ENCODE results near the gene HCN4. TPM values are rescaled to one million over a fixed set of nuclear protein-coding genes. Genes with fewer than 3 reads are reported as not detected.

Gene HCN4
- total and polyA plus RNA-seq, 3 donors from 2014 or later: 9.1 to 17.6 (median 12.6) TPM

GRCh38 chr15:73361337-73361736 lies 7.4 kb downstream of the HCN4 start:
- intact Hi-C loops (cut with DNase I; ENCODE audit: low total_unique reads): no loop called here
- H3K27ac ChIP-seq: no peak overlapping the region
- no peaks in the 10 kb centered on the region for H3K9me3 ChIP-seq
- TF ChIP-seq POLR2A (IDR thresholded peaks at IDR 0.05): no peak
- no peak for TF ChIP-seq CTCF (IDR thresholded peaks at IDR 0.05)
- no peaks in the 10 kb centered on the region for H3K36me3 ChIP-seq (ENCODE audit: low read depth, missing control alignments)
- no peaks in the 10 kb centered on the region for H3K4me1 ChIP-seq
- H3K27me3 ChIP-seq: no peaks in the 10 kb centered on the region
- WGBS, 2 donors: 55 to 80% methylated on average over 6 to 7 of the region's 7 CpGs
- no peak overlapping the region for H3K4me3 ChIP-seq
- DNase-seq: no peak

GRCh38 chr15:73359651-73360050 lies 9.1 kb downstream of the HCN4 start:
- WGBS, 2 donors: 93 to 94% methylated on average over 4 to 5 of the region's 5 CpGs
- H3K27ac ChIP-seq: no peak overlapping the region
- peaks cover 3% of the 10 kb centered on the region for H3K4me1 ChIP-seq
- intact Hi-C loops (cut with DNase I; ENCODE audit: low total_unique reads): no loop called here
- H3K4me3 ChIP-seq: no peak overlapping the region
- H3K27me3 ChIP-seq: no peaks in the 10 kb centered on the region
- TF ChIP-seq POLR2A (IDR thresholded peaks at IDR 0.05) (no peak), CTCF (IDR thresholded peaks at IDR 0.05) (no peak)
- no peak for DNase-seq
- no peaks in the 10 kb centered on the region for H3K36me3 ChIP-seq (ENCODE audit: low read depth, missing control alignments)
- H3K9me3 ChIP-seq: no peaks in the 10 kb centered on the region

- H3K4me3 ChIP-seq: no peak overlapping the region
- H3K4me1 ChIP-seq: peaks cover 3% of the 10 kb centered on the region
- 83 to 100% methylated on average over 5 to 9 of the region's 9 CpGs for WGBS, 2 donors
- no peak overlapping the region for H3K27ac ChIP-seq
- no peaks in the 10 kb centered on the region for H3K27me3 ChIP-seq
- intact Hi-C loops (cut with DNase I; ENCODE audit: low total_unique reads): no loop called here
- H3K9me3 ChIP-seq: no peaks in the 10 kb centered on the region
- no peak for DNase-seq
- TF ChIP-seq CTCF (IDR thresholded peaks at IDR 0.05) (no peak), POLR2A (IDR thresholded peaks at IDR 0.05) (no peak)
- H3K36me3 ChIP-seq (ENCODE audit: low read depth, missing control alignments): no peaks in the 10 kb centered on the region
Observed at GRCh38 chr15:73357999-73358665, 10.6 kb downstream of the HCN4 start.

- Histone ChIP-seq H3K27me3 (no peaks in the 10 kb centered on the region), H3K9me3 (no peaks in the 10 kb centered on the region), H3K36me3 (ENCODE audit: low read depth, missing control alignments) (no peaks in the 10 kb centered on the region), H3K4me3 (no peak overlapping the region), H3K4me1 (peaks cover 3% of the 10 kb centered on the region), H3K27ac (no peak overlapping the region)
- WGBS, 2 donors: 68 to 77% methylated on average over 6 of the region's 6 CpGs
- intact Hi-C loops (cut with DNase I; ENCODE audit: low total_unique reads): no loop called here
- TF ChIP-seq POLR2A (IDR thresholded peaks at IDR 0.05) (no peak), CTCF (IDR thresholded peaks at IDR 0.05) (no peak)
- DNase-seq: no peak
Observed at GRCh38 chr15:73355612-73356265, 13.0 kb downstream of the HCN4 start.

- Histone ChIP-seq H3K4me1 (peaks cover 3% of the 10 kb centered on the region), H3K27ac (no peak overlapping the region), H3K36me3 (ENCODE audit: low read depth, missing control alignments) (no peaks in the 10 kb centered on the region), H3K27me3 (no peaks in the 10 kb centered on the region), H3K9me3 (no peaks in the 10 kb centered on the region), H3K4me3 (no peak overlapping the region)
- intact Hi-C loops (cut with DNase I; ENCODE audit: low total_unique reads): no loop called here
- 92 to 95% methylated on average over 3 to 4 of the region's 4 CpGs for WGBS, 2 donors
- TF ChIP-seq POLR2A (IDR thresholded peaks at IDR 0.05) (no peak), CTCF (IDR thresholded peaks at IDR 0.05) (no peak)
- DNase-seq: no peak
Observed at GRCh38 chr15:73354241-73354640, 14.5 kb downstream of the HCN4 start.
